Transverse colon (tissue), 4 donors: ENCODE data around the gene METTL21A. TPM values are rescaled to one million over a fixed set of nuclear protein-coding genes. Genes with fewer than 3 reads are reported as not detected.

Source experiments
- DNase-seq: peaks from one replicate; pipeline ENCODE4 v3.0.0-alpha.2; 2019
- H3K27ac ChIP-seq, 4 donors: fragments of 200-600 bp; sonication (generic); 2 replicates each; pipeline ENCODE4 v1.5.1; 2016 to 2018; ENCODE audit warnings: inconsistent platforms in 4 of 4
- H3K27me3 ChIP-seq: fragments of 200-600 bp; sonication (generic); 2 replicates; pipeline ENCODE4 v1.5.1; 2017; ENCODE audit warnings: inconsistent platforms
- H3K36me3 ChIP-seq, 4 donors: fragments of 200-600 bp; sonication (generic); 2 replicates each; pipeline ENCODE4 v1.5.1; 2017 to 2019; ENCODE audit warnings: inconsistent platforms in 4 of 4
- H3K4me1 ChIP-seq, 4 donors: fragments of 200-600 bp; sonication (generic); 2 replicates each; pipeline ENCODE4 v1.5.1; 2017 to 2020; ENCODE audit warnings: inconsistent platforms in 4 of 4
- H3K4me3 ChIP-seq, 4 donors: fragments of 200-600 bp; sonication (generic); 1 replicate in 1 of 4; 2 replicates in 3 of 4; pipeline versions ENCODE4 v1.5.1 to v1.6.1; 2017 to 2019; ENCODE audit warnings: inconsistent platforms in 4 of 4
- H3K9me3 ChIP-seq, 2 donors: fragments of 200-600 bp; sonication (generic); 2 replicates each; pipeline ENCODE4 v1.5.1; 2017 to 2019; ENCODE audit warnings: inconsistent platforms in 2 of 2
- CTCF ChIP-seq, 5 experiments: fragments of 200-600 bp in 3 of 5; fragments of 450-650 bp in 2 of 5; sonication (generic) in 3 of 5; IDR thresholded peaks; 1 replicate in 2 of 5; 2 replicates in 3 of 5; pipeline ENCODE4 v1.5.1; 2016 to 2017; ENCODE audit warnings: antibody characterized with exemption in 5 of 5, inconsistent platforms in 3 of 5, mild to moderate bottlenecking in 2 of 5, moderate library complexity in 1 of 5
- EP300 ChIP-seq: sonication (generic); formaldehyde crosslinking; IDR thresholded peaks from one replicate; pipeline ENCODE4 v1.6.1; 2017; ENCODE audit warnings: antibody characterized with exemption, low read depth
- POLR2A ChIP-seq: fragments of 450-650 bp; IDR thresholded peaks from one replicate; pipeline ENCODE4 v1.6.1; 2016; ENCODE audit warnings: antibody characterized with exemption, mild to moderate bottlenecking, moderate library complexity
- POLR2AphosphoS5 ChIP-seq, 3 donors: sonication (generic); formaldehyde crosslinking; IDR thresholded peaks; one replicate each; pipeline ENCODE4 v1.6.1; 2016; ENCODE audit warnings: antibody characterized with exemption in 3 of 3
- WGBS, 2 donors: methylation state at CpG; one replicate each; pipeline ENCODE4 v1.1.5; 2018; ENCODE audit warnings: low coverage in 1 of 2; 5-methylcytosine and 5-hydroxymethylcytosine counted together
- in situ Hi-C, 4 donors: fragments of 200-750 bp; cut with MboI; loops; one replicate each; pipeline versions ENCODE4 v1.15.0 to v1.15.1; 2017; ENCODE audit warnings: low sequenced_read_pairs in 3 of 4, low pct_ligation_motif_present in 1 of 4, low pct_unique_long_range_greater_than_20kb in 1 of 4
- intact Hi-C: fragments of 100-400 bp; cut with DNase I; formaldehyde crosslinking; loops from one replicate; pipeline ENCODE4 v1.15.1; 2023; ENCODE audit warnings: low total_unique reads
- total RNA-seq, 4 donors: library from RNA; depleted of rRNA; stranded (reverse); fragments of >200 nt; gene quantifications; one replicate each; pipeline ENCODE4 v1.1.0, GENCODE V29; 2016

Gene METTL21A
- total RNA-seq, 4 donors from 2014 or later = 0.60 to 25.4 (median 17.7) TPM

- no peak for TF ChIP-seq CTCF (IDR thresholded peaks at IDR 0.05)
- no peak for TF ChIP-seq POLR2A
- TF ChIP-seq EP300 = no peak
- TF ChIP-seq POLR2AphosphoS5 (IDR thresholded peaks at IDR 0.05) = no peak
- 72 to 89% methylated on average over 3 to 6 of the region's 6 CpGs for WGBS, 2 donors
- no peaks in the 10 kb centered on the region for H3K4me1 ChIP-seq
- DNase-seq = no peak
- no peak overlapping the region for H3K4me3 ChIP-seq
- intact Hi-C loops = no loop called here
- no peak overlapping the region for H3K27ac ChIP-seq
- H3K9me3 ChIP-seq = no peaks in the 10 kb centered on the region
- no peaks in the 10 kb centered on the region for H3K27me3 ChIP-seq
- H3K36me3 ChIP-seq = no peaks in the 10 kb centered on the region
- in situ Hi-C loops = no loop called here
These were observed 45.7 kb upstream of the METTL21A start for GRCh38 chr2:207670887-207671286.

- DNase-seq = no peak
- Histone ChIP-seq H3K27ac (no peak overlapping the region), H3K27me3 (no peaks in the 10 kb centered on the region), H3K36me3 (no peaks in the 10 kb centered on the region), H3K4me1 (no peaks in the 10 kb centered on the region), H3K9me3 (no peaks in the 10 kb centered on the region), H3K4me3 (no peak overlapping the region)
- in situ Hi-C loops (no loop called here), intact Hi-C loops (no loop called here)
- no peak for TF ChIP-seq POLR2A
- 51 to 58% methylated on average over 5 of the region's 5 CpGs for WGBS, 2 donors
These were observed 38.8 kb upstream of the METTL21A start for GRCh38 chr2:207663870-207664545.

GRCh38 chr2:207662203-207662602, 37.0 kb upstream of the METTL21A start:
- DNase-seq = peak; percentile 13

GRCh38 chr2:207660994-207661393, 35.8 kb upstream of the METTL21A start:
- in situ Hi-C loops = no loop called here
- DNase-seq = no peak
- no peaks in the 10 kb centered on the region for H3K36me3 ChIP-seq
- H3K27me3 ChIP-seq = no peaks in the 10 kb centered on the region
- 88 to 90% methylated on average over 7 of the region's 7 CpGs for WGBS, 2 donors
- no peaks in the 10 kb centered on the region for H3K4me1 ChIP-seq
- TF ChIP-seq EP300 (no peak), POLR2A (no peak), POLR2AphosphoS5 (IDR thresholded peaks at IDR 0.05) (no peak)
- H3K27ac ChIP-seq = no peak overlapping the region
- intact Hi-C loops = no loop called here
- H3K4me3 ChIP-seq = no peak overlapping the region
- no peaks in the 10 kb centered on the region for H3K9me3 ChIP-seq

More at GRCh38 chr2:207662203-207662602, 37.0 kb upstream of the METTL21A start:
- Histone ChIP-seq H3K27me3 (no peaks in the 10 kb centered on the region), H3K9me3 (no peaks in the 10 kb centered on the region), H3K36me3 (no peaks in the 10 kb centered on the region), H3K27ac (no peak overlapping the region), H3K4me3 (no peak overlapping the region), H3K4me1 (no peaks in the 10 kb centered on the region)
- TF ChIP-seq POLR2A (no peak), CTCF (IDR thresholded peaks at IDR 0.05) (no peak), POLR2AphosphoS5 (IDR thresholded peaks at IDR 0.05) (no peak), EP300 (no peak)
- in situ Hi-C loops = no loop called here
- WGBS, 2 donors = 72 to 78% methylated on average over 2 of the region's 2 CpGs
- intact Hi-C loops = no loop called here

GRCh38 chr2:207658156-207658555, 33.0 kb upstream of the METTL21A start:
- no peaks in the 10 kb centered on the region for H3K9me3 ChIP-seq

More at GRCh38 chr2:207658156-207658555, 33.0 kb upstream of the METTL21A start:
- WGBS, 2 donors = 63 to 84% methylated on average over 1 to 4 of the region's 4 CpGs
- no peaks in the 10 kb centered on the region for H3K4me1 ChIP-seq
- no peak overlapping the region for H3K4me3 ChIP-seq
- H3K36me3 ChIP-seq = no peaks in the 10 kb centered on the region
- DNase-seq = no peak
- no peaks in the 10 kb centered on the region for H3K27me3 ChIP-seq
- in situ Hi-C loops (no loop called here), intact Hi-C loops (no loop called here)
- H3K27ac ChIP-seq = no peak overlapping the region
- TF ChIP-seq POLR2A = no peak
- TF ChIP-seq POLR2AphosphoS5 (IDR thresholded peaks at IDR 0.05) = no peak
- TF ChIP-seq CTCF (IDR thresholded peaks at IDR 0.05) = no peak
- TF ChIP-seq EP300 = no peak
